ENCODE results near the gene JPH3.

DNA sequence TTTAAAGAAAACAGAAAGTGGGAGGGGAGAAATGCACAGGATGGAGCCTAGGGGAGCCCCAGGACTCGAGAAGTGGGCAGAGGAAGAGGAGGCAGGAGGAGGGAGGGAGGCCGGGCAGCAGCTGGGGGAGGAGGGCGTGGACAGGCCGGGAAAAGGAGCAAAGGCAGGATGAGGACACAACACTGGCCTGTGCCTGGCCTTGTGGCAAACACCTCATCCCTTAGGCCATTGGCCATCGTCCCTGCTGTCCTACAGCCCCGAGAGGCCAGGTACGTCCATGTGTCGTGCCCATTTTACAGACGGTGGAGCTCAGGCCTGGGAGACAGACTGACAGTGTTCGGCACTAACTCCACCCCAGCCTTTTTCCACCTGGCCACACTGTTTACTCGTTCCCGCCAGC is 15.9 kb downstream of the JPH3 start:
- TF ChIP-seq, protein P1, sequence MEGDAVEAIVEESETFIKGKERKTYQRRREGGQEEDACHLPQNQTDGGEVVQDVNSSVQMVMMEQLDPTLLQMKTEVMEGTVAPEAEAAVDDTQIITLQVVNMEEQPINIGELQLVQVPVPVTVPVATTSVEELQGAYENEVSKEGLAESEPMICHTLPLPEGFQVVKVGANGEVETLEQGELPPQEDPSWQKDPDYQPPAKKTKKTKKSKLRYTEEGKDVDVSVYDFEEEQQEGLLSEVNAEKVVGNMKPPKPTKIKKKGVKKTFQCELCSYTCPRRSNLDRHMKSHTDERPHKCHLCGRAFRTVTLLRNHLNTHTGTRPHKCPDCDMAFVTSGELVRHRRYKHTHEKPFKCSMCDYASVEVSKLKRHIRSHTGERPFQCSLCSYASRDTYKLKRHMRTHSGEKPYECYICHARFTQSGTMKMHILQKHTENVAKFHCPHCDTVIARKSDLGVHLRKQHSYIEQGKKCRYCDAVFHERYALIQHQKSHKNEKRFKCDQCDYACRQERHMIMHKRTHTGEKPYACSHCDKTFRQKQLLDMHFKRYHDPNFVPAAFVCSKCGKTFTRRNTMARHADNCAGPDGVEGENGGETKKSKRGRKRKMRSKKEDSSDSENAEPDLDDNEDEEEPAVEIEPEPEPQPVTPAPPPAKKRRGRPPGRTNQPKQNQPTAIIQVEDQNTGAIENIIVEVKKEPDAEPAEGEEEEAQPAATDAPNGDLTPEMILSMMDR (IDR thresholded peaks at IDR 0.05): no peak
- no peak for TF ChIP-seq POLR2A (IDR thresholded peaks at IDR 0.05)

All from testis (tissue), 2 donors.